Measurements from ENCODE around the gene TRIM24.
"Not testable (repeated sequence)": the region's sequence is repeated elsewhere in the genome, so short reads cannot be mapped to it uniquely, and the experiment has no call there.

TRIM24 gene

DNA sequence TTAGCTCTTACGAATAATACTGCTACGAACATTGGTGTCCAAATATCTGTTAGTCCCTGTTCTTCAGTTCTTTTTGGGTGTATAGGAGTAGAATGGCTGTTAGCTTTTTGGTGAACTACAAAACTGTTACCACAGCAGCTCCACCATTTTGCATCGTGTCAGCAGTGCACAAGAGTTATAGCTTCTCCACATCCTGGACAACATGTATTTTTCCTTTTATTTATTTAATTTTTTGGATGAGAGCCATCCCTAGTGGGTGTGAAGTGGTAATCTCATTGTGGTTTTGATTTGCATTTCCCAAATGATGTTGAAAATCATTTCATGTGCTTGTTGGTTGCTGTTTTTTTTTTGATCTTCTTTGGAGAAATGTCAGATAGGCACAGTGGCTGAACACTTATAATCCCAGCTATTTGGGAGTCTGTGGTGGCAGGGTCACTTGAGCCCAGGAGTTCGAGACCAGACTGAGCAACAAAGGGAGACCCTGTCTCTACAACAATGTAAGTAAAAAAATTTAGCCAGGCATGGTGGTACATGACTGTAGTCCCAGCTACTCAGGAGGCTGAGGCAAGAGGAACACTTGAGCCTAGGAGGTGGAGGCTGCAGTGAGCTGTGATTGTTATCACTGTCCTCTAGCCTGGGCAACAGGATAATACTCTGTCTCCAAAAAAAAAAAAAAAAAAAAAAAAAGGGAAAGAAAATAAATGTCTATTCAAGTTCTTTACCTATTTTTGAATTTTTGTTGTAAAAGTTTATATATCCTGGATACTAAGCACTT, 31.7 kb downstream of the TRIM24 start:
- DNase-seq (ENCODE audit: insufficient read length, low spot score), result no peak
- no peak for FAIRE-seq
- TF ChIP-seq POU2F2 (IDR thresholded peaks at IDR 0.05; ENCODE audit: low read depth, low read length), result no peak

DNA sequence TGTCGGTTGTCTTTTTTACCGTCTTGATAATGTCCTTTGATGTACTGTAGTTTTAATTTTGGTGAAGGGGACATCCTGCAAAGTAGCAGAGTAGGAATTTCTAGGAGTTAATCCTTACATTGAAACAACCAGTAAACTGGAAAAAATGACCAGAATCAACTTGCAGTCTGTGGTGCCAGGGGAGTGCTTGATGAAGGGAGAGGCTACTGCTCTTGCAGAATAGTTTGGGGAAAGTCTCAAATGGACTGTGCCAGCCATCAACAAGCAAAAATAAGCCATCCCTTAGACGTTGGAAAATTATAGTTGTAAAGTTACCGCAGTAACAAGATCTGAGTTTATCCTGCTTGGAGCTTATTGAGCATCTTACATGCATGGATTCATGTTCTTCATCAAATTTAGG, 32.4 kb downstream of the TRIM24 start:
- DNase-seq (ENCODE audit: insufficient read length, low spot score) (no peak), FAIRE-seq (no peak)
- TF ChIP-seq POLR2A (IDR thresholded peaks at IDR 0.05; ENCODE audit: low read depth, low read length) (no peak), POU2F2 (IDR thresholded peaks at IDR 0.05; ENCODE audit: low read depth, low read length) (no peak), POLR2AphosphoS5 (IDR thresholded peaks at IDR 0.05; ENCODE audit: low read depth, low read length) (no peak)

DNA sequence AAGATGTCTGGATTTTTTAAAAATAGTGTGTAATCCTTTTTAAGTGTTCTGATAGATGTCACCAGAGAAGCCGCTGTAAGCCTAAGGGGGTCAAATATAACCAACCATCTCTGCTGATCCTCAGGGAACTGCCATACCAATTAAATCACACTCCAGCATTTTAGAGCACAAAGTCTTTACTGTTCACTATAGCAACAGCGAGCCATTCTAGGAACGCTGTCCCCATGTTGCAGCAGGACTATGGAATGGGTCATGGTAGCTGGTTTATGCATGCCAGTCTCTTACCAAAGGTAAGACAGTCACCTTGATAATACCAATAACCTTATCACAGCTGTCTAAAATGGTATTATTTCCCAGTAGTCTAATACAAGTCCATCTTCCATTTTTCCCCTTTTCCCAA, 33.5 kb downstream of the TRIM24 start:
- no peak for TF ChIP-seq SPI1 (IDR thresholded peaks at IDR 0.05; ENCODE audit: low read depth, low read length)
- TF ChIP-seq POLR2AphosphoS5 (IDR thresholded peaks at IDR 0.05; ENCODE audit: low read depth, low read length), result no peak
- no peak for TF ChIP-seq POU2F2 (IDR thresholded peaks at IDR 0.05; ENCODE audit: low read depth, low read length)
- FAIRE-seq (no peak), DNase-seq (ENCODE audit: insufficient read length, low spot score) (no peak)

DNA sequence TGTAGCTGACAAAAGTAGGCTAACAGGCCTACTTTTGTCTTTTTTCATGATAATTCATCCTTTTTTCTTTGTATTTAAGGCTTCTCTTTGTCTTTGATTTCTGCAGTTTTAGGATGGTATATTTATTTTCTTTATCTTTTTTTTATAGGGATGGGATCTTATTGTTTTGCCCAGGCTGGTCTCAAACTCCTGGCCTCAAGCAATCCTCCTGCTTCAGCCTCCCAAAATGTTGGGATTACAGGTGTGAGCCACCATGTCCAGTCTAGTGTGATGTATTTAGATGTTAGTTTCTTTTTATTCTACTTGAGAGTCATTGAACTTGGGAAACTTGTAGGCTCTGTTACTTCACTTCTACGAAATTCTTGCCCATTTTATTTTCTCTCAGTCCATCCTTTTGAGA, 35.4 kb downstream of the TRIM24 start:
- FAIRE-seq, result no peak
- DNase-seq (ENCODE audit: insufficient read length, low spot score), result no peak
- TF ChIP-seq SPI1 (IDR thresholded peaks at IDR 0.05; ENCODE audit: low read depth, low read length) (no peak), POLR2A (IDR thresholded peaks at IDR 0.05; ENCODE audit: low read depth, low read length) (no peak), TAF1 (IDR thresholded peaks at IDR 0.05; ENCODE audit: low read depth, low read length) (no peak), POU2F2 (IDR thresholded peaks at IDR 0.05; ENCODE audit: low read depth, low read length) (no peak), POLR2AphosphoS5 (IDR thresholded peaks at IDR 0.05; ENCODE audit: low read depth, low read length) (no peak), PAX5 (IDR thresholded peaks at IDR 0.05; ENCODE audit: insufficient read depth, low read length, severe bottlenecking) (no peak)

DNA sequence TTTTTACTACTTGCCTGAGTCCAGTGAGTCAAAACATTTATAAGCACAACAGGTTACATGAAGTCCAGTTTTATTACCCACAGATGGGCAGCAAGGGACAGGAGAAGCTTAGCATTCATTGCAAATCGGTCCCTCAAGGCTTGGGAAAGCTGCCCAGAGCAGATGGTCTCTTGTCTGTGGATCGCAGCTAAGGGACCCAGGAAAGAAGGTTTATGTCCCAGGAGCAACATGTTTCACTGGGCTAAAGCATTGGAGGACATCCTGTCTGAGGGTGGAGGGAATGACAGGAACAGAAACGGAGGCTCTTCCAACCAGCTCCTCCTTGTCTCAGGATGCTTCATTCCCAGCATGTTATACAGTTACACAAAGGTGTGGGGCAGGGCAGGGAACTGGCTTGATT, 39.3 kb downstream of the TRIM24 start:
- FAIRE-seq (no peak), DNase-seq (ENCODE audit: insufficient read length, low spot score) (no peak)
- TF ChIP-seq PAX5 (IDR thresholded peaks at IDR 0.05; ENCODE audit: insufficient read depth, low read length, severe bottlenecking) (no peak), SPI1 (IDR thresholded peaks at IDR 0.05; ENCODE audit: low read depth, low read length) (no peak), POU2F2 (IDR thresholded peaks at IDR 0.05; ENCODE audit: low read depth, low read length) (no peak), POLR2A (IDR thresholded peaks at IDR 0.05; ENCODE audit: low read depth, low read length) (no peak), TAF1 (IDR thresholded peaks at IDR 0.05; ENCODE audit: low read depth, low read length) (no peak)

DNA sequence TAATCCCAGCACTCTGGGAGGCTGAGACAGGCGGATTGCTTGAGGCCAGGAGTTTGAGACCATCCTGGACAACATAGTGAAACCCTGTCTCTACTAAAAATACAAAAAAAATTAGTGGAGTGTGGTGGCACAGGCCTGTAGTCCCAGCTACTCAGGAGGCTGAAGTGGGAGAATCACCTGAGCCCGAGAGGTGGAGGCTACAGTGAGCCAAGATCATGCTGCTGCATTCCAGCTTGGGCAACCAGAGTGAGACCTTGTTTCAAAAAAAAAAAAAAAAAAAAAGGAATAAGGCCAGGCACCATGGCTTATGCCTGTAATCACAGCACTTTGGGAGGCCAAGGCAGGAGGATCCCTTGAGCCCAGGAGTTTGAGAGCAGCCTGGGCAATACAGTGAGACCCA, 40.2 kb downstream of the TRIM24 start:
- not testable (repeated sequence) for FAIRE-seq; DNase-seq (ENCODE audit: insufficient read length, low spot score)

DNA sequence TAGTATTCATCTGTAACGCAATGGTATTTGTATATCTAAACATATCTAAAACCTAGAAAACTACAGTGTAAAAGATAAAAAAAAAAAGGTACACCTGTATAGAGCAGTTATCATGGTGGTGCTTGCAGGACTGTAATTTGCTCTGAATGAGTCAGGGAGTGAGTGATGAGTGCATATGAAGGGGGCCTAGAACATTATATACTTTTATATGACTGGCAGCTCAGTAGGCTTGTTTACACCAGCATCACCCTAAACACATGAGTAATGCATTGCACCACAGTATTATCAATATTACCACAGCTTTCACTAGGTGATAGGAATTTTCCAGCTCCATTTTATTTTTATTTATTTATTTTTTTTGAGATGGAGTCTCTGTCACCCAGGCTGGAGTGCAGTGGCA, 40.8 kb downstream of the TRIM24 start:
- TF ChIP-seq POLR2A (IDR thresholded peaks at IDR 0.05; ENCODE audit: low read depth, low read length) (no peak), POLR2AphosphoS5 (IDR thresholded peaks at IDR 0.05; ENCODE audit: low read depth, low read length) (no peak), TAF1 (IDR thresholded peaks at IDR 0.05; ENCODE audit: low read depth, low read length) (no peak), POU2F2 (IDR thresholded peaks at IDR 0.05; ENCODE audit: low read depth, low read length) (no peak)
- FAIRE-seq (no peak), DNase-seq (ENCODE audit: insufficient read length, low spot score) (no peak)

DNA sequence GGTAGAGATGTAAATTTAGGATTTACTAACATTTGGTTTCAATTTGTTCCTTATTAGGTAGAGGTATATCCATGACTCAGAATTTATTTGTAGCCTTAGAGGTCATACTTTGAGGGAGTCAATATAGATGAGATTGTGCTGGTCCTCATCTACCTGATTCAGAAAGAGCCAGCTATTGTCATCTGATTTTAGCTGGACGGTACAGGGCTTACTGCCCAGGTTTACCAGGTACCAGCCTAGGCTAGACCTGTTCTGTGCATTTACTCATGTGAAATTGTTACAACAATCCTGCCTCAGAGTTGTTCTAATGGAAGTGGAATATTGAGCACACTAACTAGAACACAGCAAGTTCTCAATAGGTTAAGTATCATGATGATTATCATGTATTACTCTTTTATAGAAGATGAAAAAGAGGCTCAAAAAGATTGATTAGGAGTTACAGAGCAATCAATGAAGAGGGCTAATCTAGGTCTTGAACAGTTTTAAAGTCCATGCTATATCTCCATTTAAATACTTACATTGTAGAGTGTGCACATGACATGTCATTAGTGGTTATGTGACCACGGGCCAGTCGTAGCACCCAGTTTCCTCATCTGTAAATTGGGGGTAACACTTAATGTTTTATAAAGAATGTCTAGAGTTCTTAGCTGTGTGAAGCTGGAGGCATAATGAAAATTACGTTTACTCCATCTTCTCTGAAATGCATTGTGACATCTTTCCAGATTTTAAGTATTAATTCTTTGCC, 42.1 kb downstream of the TRIM24 start:
- FAIRE-seq, result no peak
- DNase-seq (ENCODE audit: insufficient read length, low spot score), result no peak

DNA sequence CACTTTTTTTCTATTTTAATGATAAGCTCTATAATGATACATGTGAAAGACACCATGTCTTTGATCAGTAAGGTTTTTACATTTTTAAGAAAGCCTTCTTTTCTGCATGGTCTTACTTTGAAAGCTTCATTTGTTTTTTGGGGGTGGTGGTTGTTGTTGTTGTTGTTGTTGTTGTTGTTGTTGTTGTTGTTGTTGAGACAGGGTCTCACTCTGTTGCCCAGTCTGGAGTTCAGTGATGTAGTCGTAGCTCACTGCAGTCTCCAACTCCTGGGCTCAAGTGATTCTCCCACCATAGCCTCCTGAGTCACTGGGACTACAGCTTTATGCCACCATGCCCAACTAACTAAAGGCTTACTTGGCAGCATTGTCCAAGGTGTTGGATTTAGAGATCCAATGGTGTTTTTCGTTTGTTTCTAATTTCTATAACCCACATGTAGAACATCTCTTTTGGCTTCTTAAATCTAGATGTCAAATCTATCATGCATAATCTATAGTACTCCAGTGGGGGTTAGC, 45.4 kb downstream of the TRIM24 start:
- TF ChIP-seq POU2F2 (IDR thresholded peaks at IDR 0.05; ENCODE audit: low read depth, low read length) (no peak), TAF1 (IDR thresholded peaks at IDR 0.05; ENCODE audit: low read depth, low read length) (no peak), POLR2AphosphoS5 (IDR thresholded peaks at IDR 0.05; ENCODE audit: low read depth, low read length) (no peak), PAX5 (IDR thresholded peaks at IDR 0.05; ENCODE audit: insufficient read depth, low read length, severe bottlenecking) (no peak), SPI1 (IDR thresholded peaks at IDR 0.05; ENCODE audit: low read depth, low read length) (no peak), POLR2A (IDR thresholded peaks at IDR 0.05; ENCODE audit: low read depth, low read length) (no peak)
- DNase-seq (ENCODE audit: insufficient read length, low spot score) (no peak), FAIRE-seq (no peak)

More for the DNA sequence above, 42.1 kb downstream of the TRIM24 start:
- TF ChIP-seq POU2F2 (IDR thresholded peaks at IDR 0.05; ENCODE audit: low read depth, low read length), result no peak
- TF ChIP-seq TAF1 (IDR thresholded peaks at IDR 0.05; ENCODE audit: low read depth, low read length), result no peak
- TF ChIP-seq POLR2AphosphoS5 (IDR thresholded peaks at IDR 0.05; ENCODE audit: low read depth, low read length), result no peak
- TF ChIP-seq SPI1 (IDR thresholded peaks at IDR 0.05; ENCODE audit: low read depth, low read length), result no peak
- no peak for TF ChIP-seq POLR2A (IDR thresholded peaks at IDR 0.05; ENCODE audit: low read depth, low read length)
- no peak for TF ChIP-seq PAX5 (IDR thresholded peaks at IDR 0.05; ENCODE audit: insufficient read depth, low read length, severe bottlenecking)

DNA sequence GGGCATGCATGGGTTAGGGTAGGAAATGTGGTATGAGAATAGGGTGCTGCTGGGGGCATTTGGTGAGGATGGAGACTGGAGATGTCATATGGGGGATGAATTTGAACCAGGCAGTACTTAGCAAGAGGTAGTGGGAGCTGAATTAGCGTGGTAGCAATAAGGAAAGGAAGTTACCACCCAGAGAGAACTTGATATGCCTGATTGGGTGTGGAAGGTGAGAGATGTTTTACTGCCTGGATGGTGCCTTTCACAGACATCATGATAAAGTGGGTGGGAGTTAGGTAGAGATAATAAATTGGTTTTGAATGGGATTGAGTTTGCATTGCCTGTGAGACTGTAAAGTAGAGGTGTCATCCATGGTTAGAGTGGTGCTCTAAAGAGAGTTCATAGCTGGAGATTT, 46.7 kb downstream of the TRIM24 start:
- TF ChIP-seq POLR2AphosphoS5 (IDR thresholded peaks at IDR 0.05; ENCODE audit: low read depth, low read length) (no peak), TAF1 (IDR thresholded peaks at IDR 0.05; ENCODE audit: low read depth, low read length) (no peak)
- FAIRE-seq, result peak; percentile 16
- no peak for DNase-seq (ENCODE audit: insufficient read length, low spot score)
